Esophagus muscularis mucosa (tissue), 4 donors: ENCODE results near the gene LPCAT2. TPM values are rescaled to one million over a fixed set of nuclear protein-coding genes. Genes with fewer than 3 reads are reported as not detected.
A peak's percentile ranks its signal among the peaks of the same experiment; 100 is the strongest.

Experiments used
- DNase-seq: peaks from one replicate; pipeline ENCODE4 v3.0.0-alpha.2; 2017; ENCODE audit errors: extremely low spot score
- H3K27ac ChIP-seq, 4 donors: fragments of 200-600 bp; sonication (generic); replicated peaks in 1 of 4; 1 replicate in 3 of 4; 2 replicates in 1 of 4; pipeline ENCODE4 v1.5.1; 2016 to 2019; ENCODE audit warnings: mild to moderate bottlenecking in 1 of 4
- H3K27me3 ChIP-seq, 4 donors: fragments of 200-600 bp; sonication (generic); one replicate each; pipeline versions ENCODE4 v1.5.1 to v1.6.0; 2016 to 2019
- H3K36me3 ChIP-seq, 4 donors: fragments of 200-600 bp; sonication (generic); one replicate each; pipeline ENCODE4 v1.5.1; 2016 to 2019
- H3K4me1 ChIP-seq, 4 donors: fragments of 200-600 bp; sonication (generic); one replicate each; pipeline ENCODE4 v1.5.1; 2016 to 2019
- H3K4me3 ChIP-seq, 4 donors: fragments of 200-600 bp; sonication (generic); 1 replicate in 2 of 4; 2 replicates in 2 of 4; pipeline ENCODE4 v1.5.1; 2016 to 2019; ENCODE audit warnings: mild to moderate bottlenecking in 4 of 4, moderate library complexity in 1 of 4
- H3K9me3 ChIP-seq, 4 donors: fragments of 200-600 bp; sonication (generic); 1 replicate in 3 of 4; 2 replicates in 1 of 4; pipeline ENCODE4 v1.5.1; 2016 to 2019
- CTCF ChIP-seq, 3 experiments: fragments of 200-600 bp in 2 of 3; fragments of 450-650 bp in 1 of 3; sonication (generic) in 2 of 3; IDR thresholded peaks; one replicate each; pipeline ENCODE4 v1.5.1; 2017 to 2019; ENCODE audit warnings: antibody characterized with exemption in 3 of 3, mild to moderate bottlenecking in 2 of 3, moderate library complexity in 1 of 3
- EP300 ChIP-seq: sonication (generic); formaldehyde crosslinking; IDR thresholded peaks from one replicate; pipeline ENCODE4 v1.6.1; 2017; ENCODE audit warnings: antibody characterized with exemption
- POLR2A ChIP-seq: fragments of 450-650 bp; IDR thresholded peaks from one replicate; pipeline ENCODE4 v1.6.1; 2017; ENCODE audit warnings: antibody characterized with exemption, moderate library complexity, mild to moderate bottlenecking, low read depth
- POLR2AphosphoS5 ChIP-seq, 2 donors: sonication (generic); formaldehyde crosslinking; IDR thresholded peaks; one replicate each; pipeline ENCODE4 v1.6.1; 2017; ENCODE audit warnings: antibody characterized with exemption in 2 of 2
- WGBS: methylation state at CpG from one replicate; pipeline ENCODE4 v1.1.5; 2018; 5-methylcytosine and 5-hydroxymethylcytosine counted together
- intact Hi-C: fragments of 100-400 bp; cut with DNase I; formaldehyde crosslinking; loops from one replicate; pipeline ENCODE4 v1.15.1; 2023
- total RNA-seq, 4 donors: library from RNA; depleted of rRNA; stranded (reverse); fragments of >200 nt; gene quantifications; one replicate each; pipeline versions ENCODE4 v1.1.0 to v1.2.1, GENCODE V29; 2016

The LPCAT2 gene
- total RNA-seq, 4 donors from 2014 or later = 9.6 to 12.9 (median 12.0) TPM

- TF ChIP-seq POLR2AphosphoS5 (IDR thresholded peaks at IDR 0.05) (no peak), POLR2A (no peak), CTCF (IDR thresholded peaks at IDR 0.05) (no peak), EP300 (no peak)
- intact Hi-C loops = no loop called here
- no peaks in the 10 kb centered on the region for H3K4me1 ChIP-seq
These were observed 114.2 kb downstream of the LPCAT2 start for GRCh38 chr16:55622930-55623561.

GRCh38 chr16:55623640-55624039 is 114.8 kb downstream of the LPCAT2 start:
- H3K36me3 ChIP-seq = no peaks in the 10 kb centered on the region
- H3K9me3 ChIP-seq = no peaks in the 10 kb centered on the region
- H3K4me1 ChIP-seq = no peaks in the 10 kb centered on the region
- H3K27me3 ChIP-seq = no peaks in the 10 kb centered on the region
- no peak overlapping the region for H3K4me3 ChIP-seq
- 96% methylated on average over 2 of the region's 2 CpGs for WGBS
- intact Hi-C loops = no loop called here
- no peak overlapping the region for H3K27ac ChIP-seq
- DNase-seq = no peak
- TF ChIP-seq CTCF (IDR thresholded peaks at IDR 0.05) (no peak), EP300 (no peak), POLR2A (no peak), POLR2AphosphoS5 (IDR thresholded peaks at IDR 0.05) (no peak)

More at GRCh38 chr16:55622930-55623561, 114.2 kb downstream of the LPCAT2 start:
- Histone ChIP-seq H3K9me3 (no peaks in the 10 kb centered on the region), H3K4me3 (no peak overlapping the region), H3K27ac (no peak overlapping the region), H3K27me3 (no peaks in the 10 kb centered on the region), H3K36me3 (no peaks in the 10 kb centered on the region)
- DNase-seq = peak; percentile 87
- WGBS = 62% methylated on average over 8 of the region's 8 CpGs

- 100% methylated on average over 5 of the region's 5 CpGs for WGBS
- no peak for TF ChIP-seq POLR2AphosphoS5 (IDR thresholded peaks at IDR 0.05)
- TF ChIP-seq EP300 = no peak
- no peak for TF ChIP-seq CTCF (IDR thresholded peaks at IDR 0.05)
- no peak for TF ChIP-seq POLR2A
- DNase-seq = no peak
These were observed 115.8 kb downstream of the LPCAT2 start for GRCh38 chr16:55624696-55625095.

GRCh38 chr16:55625843-55626242 is 117.0 kb downstream of the LPCAT2 start:
- Histone ChIP-seq H3K4me3 (no peak overlapping the region), H3K27ac (no peak overlapping the region), H3K36me3 (no peaks in the 10 kb centered on the region), H3K4me1 (no peaks in the 10 kb centered on the region), H3K9me3 (no peaks in the 10 kb centered on the region), H3K27me3 (no peaks in the 10 kb centered on the region)
- TF ChIP-seq POLR2AphosphoS5 (IDR thresholded peaks at IDR 0.05) (no peak), CTCF (IDR thresholded peaks at IDR 0.05) (no peak), EP300 (no peak), POLR2A (no peak)
- DNase-seq = peak; percentile 90
- intact Hi-C loops = no loop called here
- 91% methylated on average over 1 of the region's 3 CpGs for WGBS

More at GRCh38 chr16:55624696-55625095, 115.8 kb downstream of the LPCAT2 start:
- intact Hi-C loops = no loop called here
- Histone ChIP-seq H3K4me1 (no peaks in the 10 kb centered on the region), H3K27ac (no peak overlapping the region), H3K9me3 (no peaks in the 10 kb centered on the region), H3K4me3 (no peak overlapping the region), H3K36me3 (no peaks in the 10 kb centered on the region), H3K27me3 (no peaks in the 10 kb centered on the region)
